Left cardiac atrium (tissue), 4 donors: ENCODE measurements around the gene IL6ST. TPM values are rescaled to one million over a fixed set of nuclear protein-coding genes. Genes with fewer than 3 reads are reported as not detected.

Experiments used
- ATAC-seq, 2 donors: fragments of 200-7000 bp; cut with Tn5 transposase; one replicate each; pipeline ENCODE4 v1.9.1; 2020; ENCODE audit warnings: mild to moderate bottlenecking in 2 of 2, moderate library complexity in 2 of 2
- DNase-seq: peaks from one replicate; pipeline ENCODE4 v3.0.0-alpha.2; 2020
- intact Hi-C, 2 donors: fragments of 100-400 bp; cut with DNase I; formaldehyde crosslinking; loops; one replicate each; pipeline versions ENCODE4 v1.14.1 to v1.15.1; 2022 to 2023
- total RNA-seq, 2 donors: library from RNA; stranded (reverse); fragmentation: NEBNext Ultra II Directional; extraction: Animal tissue kit (Norgen Biotek cat#: 25700); gene quantifications; one replicate each; pipeline ENCODE4 v1.2.1, GENCODE V29; 2021
- donor health status: DM: no; HTN: yes; CAD: no.
- donor health status: DM: no; HTN: yes; CAD: no; lungs with severe emphysema.
- donor health status: DM: yes; HTN: yes; CAD: no.
- donor health status: Dilated cardiomyopathy.

The IL6ST gene
- total RNA-seq, 2 donors from 2014 or later, result 204 to 261 TPM

- ATAC-seq (no peak), DNase-seq (no peak)
- intact Hi-C loops, result no loop called here
Observed at GRCh38 chr5:55927861-55928655, 66.7 kb downstream of the IL6ST start.

GRCh38 chr5:55926476-55926875 lies 68.3 kb downstream of the IL6ST start:
- DNase-seq (no peak), ATAC-seq (no peak)
- intact Hi-C loops, result no loop called here

GRCh38 chr5:55925712-55926111 lies 69.1 kb downstream of the IL6ST start:
- ATAC-seq, result no peak
- DNase-seq, result no peak
- intact Hi-C loops, result no loop called here

GRCh38 chr5:55925181-55925580 lies 69.6 kb downstream of the IL6ST start:
- ATAC-seq (no peak), DNase-seq (no peak)
- intact Hi-C loops, result no loop called here

GRCh38 chr5:55924744-55925143 lies 70.0 kb downstream of the IL6ST start:
- ATAC-seq, result no peak
- intact Hi-C loops, result no loop called here
- DNase-seq, result no peak

- intact Hi-C loops, result no loop called here
- DNase-seq, result no peak
- ATAC-seq, result no peak
Observed at GRCh38 chr5:55923865-55924500, 70.8 kb downstream of the IL6ST start.

- ATAC-seq (peak; percentile 47 to 64), DNase-seq (peak; percentile 49)
- intact Hi-C loops, result no loop called here
Observed at GRCh38 chr5:55923177-55923771, 71.5 kb downstream of the IL6ST start.

- DNase-seq, result no peak
- no peak for ATAC-seq
- intact Hi-C loops, result no loop called here
Observed at GRCh38 chr5:55921617-55922016, 73.1 kb downstream of the IL6ST start.

- ATAC-seq (no peak), DNase-seq (no peak)
- intact Hi-C loops, result no loop called here
Observed at GRCh38 chr5:55920784-55921183, 74.0 kb downstream of the IL6ST start.

- ATAC-seq, result no peak
- intact Hi-C loops, result no loop called here
- no peak for DNase-seq
Observed at GRCh38 chr5:55919625-55920024, 75.1 kb downstream of the IL6ST start.

GRCh38 chr5:55918087-55919035 lies 76.4 kb downstream of the IL6ST start:
- ATAC-seq, result no peak
- intact Hi-C loops, result no loop called here

GRCh38 chr5:55917402-55918086 lies 77.2 kb downstream of the IL6ST start:
- ATAC-seq (no peak), DNase-seq (no peak)
- intact Hi-C loops, result no loop called here

More at GRCh38 chr5:55918087-55919035, 76.4 kb downstream of the IL6ST start:
- no peak for DNase-seq

- ATAC-seq (no peak), DNase-seq (no peak)
- intact Hi-C loops, result no loop called here
Observed at GRCh38 chr5:55916986-55917385, 77.8 kb downstream of the IL6ST start.

- intact Hi-C loops, result no loop called here
- DNase-seq (no peak), ATAC-seq (no peak)
Observed at GRCh38 chr5:55915783-55916182, 79.0 kb downstream of the IL6ST start.

GRCh38 chr5:55914971-55915370 lies 79.8 kb downstream of the IL6ST start:
- intact Hi-C loops, result no loop called here
- DNase-seq (no peak), ATAC-seq (no peak)

GRCh38 chr5:55913466-55914413 lies 81.0 kb downstream of the IL6ST start:
- intact Hi-C loops, result no loop called here
- DNase-seq (no peak), ATAC-seq (no peak)

GRCh38 chr5:55911784-55912653 lies 82.7 kb downstream of the IL6ST start:
- no peak for DNase-seq
- intact Hi-C loops, result no loop called here

More at GRCh38 chr5:55911784-55912653, 82.7 kb downstream of the IL6ST start:
- ATAC-seq, result no peak
